NCI-H526 (cell line): Measurements from ENCODE around the gene TNPO2.

Experiments used
- DNase-seq, 2 experiments: peaks; one replicate each; lab custom pipeline; 2025; lab: John Stamatoyannopoulos, UW

TNPO2 gene

DNA sequence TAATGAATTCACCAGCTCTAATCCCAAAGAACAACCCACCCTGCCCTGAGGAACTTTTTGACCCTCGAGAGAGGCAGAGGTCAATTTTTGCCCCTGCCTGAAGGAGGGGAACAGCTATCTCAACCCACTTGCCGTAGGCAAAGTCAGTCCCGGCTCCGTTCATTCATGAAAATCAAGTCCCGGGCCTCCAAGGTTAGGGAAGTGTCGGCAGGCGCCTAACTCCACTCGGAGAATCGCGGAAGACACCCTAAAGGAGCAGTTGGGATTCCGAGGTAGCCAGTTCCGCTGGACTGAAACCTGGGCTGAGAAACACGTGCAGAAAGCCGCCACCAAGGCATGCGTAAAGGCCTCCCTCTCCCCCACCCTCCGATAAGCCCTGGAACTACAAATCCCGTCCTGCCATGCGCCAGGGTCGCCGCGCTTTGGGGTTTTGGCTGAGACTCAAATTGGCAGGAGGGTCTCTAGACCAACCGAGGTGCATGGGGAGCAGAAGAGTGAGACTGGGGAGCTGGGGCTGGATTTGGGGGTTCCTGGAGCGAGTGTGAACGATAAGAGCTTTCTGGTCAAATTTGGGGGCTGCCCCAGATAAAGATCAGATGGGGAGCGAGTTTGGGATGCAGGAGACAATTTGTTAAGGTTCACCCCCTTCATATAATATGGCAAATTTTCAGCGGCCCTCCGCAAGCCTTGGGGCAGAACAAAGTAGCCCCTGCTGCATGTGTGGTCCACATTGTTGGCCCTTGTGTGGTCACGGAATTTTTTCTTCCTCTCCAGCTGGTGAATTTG is at the start of gene TNPO2:
TSS of gene TNPO2 (minus strand) at position 292 of the 786 bp plus-strand sequence. CDS start 2,955 bp downstream, outside the sequence.
- peak in 1 of 2 experiments; percentile 77 for DNase-seq

DNA sequence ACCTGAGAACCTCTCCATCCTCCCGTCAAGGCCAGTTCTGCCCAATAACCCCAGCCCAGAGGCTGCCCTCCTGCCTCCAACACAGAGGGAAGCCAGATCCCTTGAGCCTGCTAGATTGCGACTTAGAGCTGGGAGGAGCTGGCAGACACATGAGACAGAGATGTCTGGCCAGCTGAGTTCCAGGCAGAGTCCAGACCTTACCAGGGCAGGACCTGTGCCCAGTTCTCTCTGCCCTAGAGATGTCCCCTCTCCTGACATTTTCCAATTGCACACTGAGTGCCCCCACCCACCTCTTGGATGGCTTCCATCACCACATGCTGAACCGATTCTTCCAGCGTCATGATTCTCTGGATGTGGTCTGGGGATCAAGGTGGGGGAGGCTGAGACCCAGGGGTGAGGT is 48.6 kb upstream of the TNPO2 start:
- DNase-seq, result no peak

GRCh38 chr19:12770922-12771321 is 47.2 kb upstream of the TNPO2 start:
- DNase-seq, result no peak

GRCh38 chr19:12769689-12770088 is 46.0 kb upstream of the TNPO2 start:
- DNase-seq, result peak; percentile 38 to 76

GRCh38 chr19:12767666-12768065 is 43.9 kb upstream of the TNPO2 start:
- DNase-seq, result no peak

- DNase-seq, result no peak
Measured at GRCh38 chr19:12767150-12767549, 43.4 kb upstream of the TNPO2 start.

GRCh38 chr19:12766051-12766521 is 42.4 kb upstream of the TNPO2 start:
- peak; percentile 8 to 68 for DNase-seq

DNA sequence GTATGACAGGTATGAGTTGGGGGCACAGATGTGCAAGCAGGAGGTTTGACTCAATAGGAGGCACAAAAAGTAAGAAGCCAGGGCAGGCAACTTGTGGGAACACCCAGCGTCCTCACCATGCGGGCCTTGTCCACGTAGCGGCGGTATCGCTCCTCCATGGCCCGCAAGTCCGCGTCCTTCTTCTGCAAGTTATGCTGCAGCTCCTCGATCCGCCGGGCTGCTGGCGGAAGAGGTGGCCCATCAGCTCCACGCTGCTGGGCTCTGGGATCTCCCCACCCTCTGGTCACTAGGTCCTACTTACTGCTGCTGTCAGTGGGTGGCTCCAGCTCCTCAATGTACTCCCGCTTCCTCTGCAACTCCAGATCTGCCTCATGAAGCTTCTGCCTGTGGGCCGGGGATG is 41.0 kb upstream of the TNPO2 start:
- no peak for DNase-seq

DNA sequence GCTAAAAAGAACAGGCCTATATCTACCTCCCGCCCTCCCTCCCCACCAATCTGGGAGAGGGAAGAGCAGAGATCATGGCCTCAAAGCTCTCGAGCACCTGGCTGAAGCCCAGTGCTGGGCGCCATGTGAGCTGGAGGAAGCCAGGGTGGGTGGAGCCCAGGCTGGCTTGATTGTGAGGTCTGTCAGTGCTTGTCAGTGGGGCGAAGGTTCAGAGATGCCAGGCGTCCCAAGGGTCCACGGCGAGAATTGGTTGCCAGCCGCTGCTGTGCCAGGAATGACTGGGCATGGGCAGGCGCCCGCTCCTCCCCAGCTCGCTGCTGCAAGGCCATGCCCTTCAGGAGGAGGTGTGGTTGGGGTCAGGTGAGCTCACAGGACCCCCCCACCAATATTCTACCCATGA is 39.4 kb upstream of the TNPO2 start:
- DNase-seq, result no peak

- DNase-seq, result no peak
Measured at GRCh38 chr19:12759686-12760085, 36.0 kb upstream of the TNPO2 start.

- DNase-seq, result peak; percentile 20 to 79
Measured at GRCh38 chr19:12757544-12758274, 34.0 kb upstream of the TNPO2 start.

GRCh38 chr19:12756150-12756883 is 32.6 kb upstream of the TNPO2 start:
- no peak for DNase-seq

GRCh38 chr19:12754465-12755196 is 30.9 kb upstream of the TNPO2 start:
- DNase-seq, result peak in 1 of 2 experiments; percentile 27

DNA sequence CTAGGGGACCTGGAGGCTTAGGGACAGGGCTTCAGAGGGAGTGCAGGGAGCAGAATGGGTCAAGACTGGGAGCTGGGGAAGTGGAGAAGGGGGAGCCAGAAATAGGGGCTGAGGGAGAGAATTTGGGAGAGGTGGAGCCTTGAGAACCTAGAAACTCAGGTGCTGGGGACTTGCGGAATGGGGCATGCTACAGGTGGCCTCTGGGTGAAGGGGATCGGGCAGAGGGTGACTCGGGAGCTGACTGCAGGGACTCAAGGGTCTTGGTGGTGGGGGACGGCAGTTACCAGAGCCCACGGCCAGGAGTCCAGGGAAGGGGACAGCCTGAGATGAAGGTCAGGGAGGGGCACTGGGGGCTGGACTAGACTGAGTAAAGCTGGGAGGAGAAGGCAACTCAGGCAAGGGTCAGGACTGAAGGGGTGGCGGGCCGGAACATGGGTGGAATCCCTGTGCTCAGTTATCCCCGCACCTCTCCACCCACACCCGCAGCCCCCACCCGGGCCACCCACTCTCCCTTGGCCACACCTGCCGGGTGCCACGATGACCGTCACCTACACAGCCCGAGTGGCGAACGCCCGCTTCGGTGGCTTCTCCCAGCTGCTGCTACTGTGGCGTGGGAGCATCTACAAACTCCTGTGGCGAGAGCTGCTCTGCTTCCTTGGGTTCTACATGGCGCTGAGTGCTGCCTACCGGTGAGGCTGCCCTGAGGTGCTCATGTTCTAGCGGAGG is 28.5 kb upstream of the TNPO2 start:
- no peak for DNase-seq

DNA sequence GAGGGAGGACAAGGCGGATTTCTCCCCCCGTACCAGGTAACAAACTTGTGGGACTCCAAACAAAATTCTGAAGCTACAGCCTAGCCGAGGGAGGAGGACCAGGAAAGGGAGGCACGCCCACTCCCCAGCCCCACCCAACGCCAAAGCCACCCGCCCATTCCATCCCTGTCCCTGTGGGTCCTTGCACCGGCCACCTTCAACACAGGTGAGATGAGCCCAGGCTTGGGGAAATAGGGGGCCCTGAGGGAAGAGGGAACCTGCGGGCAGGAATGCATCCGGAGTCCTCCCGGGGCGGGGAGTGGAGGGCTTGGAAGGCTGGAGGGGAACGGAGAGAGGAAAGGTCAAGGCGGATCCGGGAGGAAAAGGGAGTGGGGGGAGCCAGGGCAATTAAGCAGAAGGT is 27.9 kb upstream of the TNPO2 start, which contains the start of gene BEST2:
TSS of gene BEST2 (plus strand) at position 157 of the 400 bp plus-strand sequence. CDS start 802 bp downstream, outside the sequence.
- no peak for DNase-seq

DNA sequence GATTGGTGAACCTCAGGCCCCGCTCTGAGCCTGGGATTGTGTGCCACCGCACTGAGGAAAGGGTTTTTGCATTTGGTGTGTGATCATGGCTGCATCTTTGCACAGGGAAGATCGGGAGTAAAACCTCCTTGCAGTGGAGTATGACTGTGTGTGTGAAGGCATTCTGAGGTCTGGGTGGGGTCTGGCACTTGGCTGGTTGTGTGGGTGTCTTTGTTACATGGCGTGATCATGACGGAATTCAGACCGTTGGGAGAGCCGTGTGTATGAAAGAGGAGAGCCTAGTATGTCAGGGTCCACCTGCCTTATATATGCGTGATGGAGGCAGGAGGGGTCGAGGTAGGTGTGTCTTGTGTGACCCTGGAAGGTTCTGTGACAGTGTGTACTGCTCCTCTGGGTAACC is 27.1 kb upstream of the TNPO2 start:
- DNase-seq, result no peak

DNA sequence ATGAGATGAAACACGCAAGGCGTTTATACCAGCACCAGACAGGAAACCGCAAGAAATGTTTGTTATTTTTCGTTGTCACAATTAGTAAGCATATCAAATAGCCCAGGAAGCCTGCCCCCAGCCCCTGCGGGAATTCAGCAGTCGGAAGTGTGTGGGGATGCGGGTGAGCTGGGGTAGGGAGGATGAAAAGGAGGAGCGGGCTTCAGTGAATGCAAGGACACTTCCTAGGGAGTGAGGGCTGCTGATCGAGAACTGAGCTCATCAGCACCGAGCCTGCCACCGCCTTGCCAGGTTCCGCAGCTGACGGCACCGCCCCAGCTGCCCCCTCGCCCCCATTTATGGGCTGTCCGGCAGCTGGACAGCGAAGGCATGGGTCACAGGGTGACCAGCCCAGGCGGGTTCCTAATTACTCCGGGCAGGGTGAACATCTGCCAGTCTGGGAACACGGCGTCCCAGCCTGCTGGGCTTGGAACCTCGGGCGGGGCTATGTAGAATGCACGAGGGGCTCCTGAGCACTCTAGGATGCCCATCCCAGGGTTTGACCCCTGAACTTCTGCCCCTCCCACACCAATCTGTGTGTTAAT is 26.3 kb upstream of the TNPO2 start:
- no peak for DNase-seq

DNA sequence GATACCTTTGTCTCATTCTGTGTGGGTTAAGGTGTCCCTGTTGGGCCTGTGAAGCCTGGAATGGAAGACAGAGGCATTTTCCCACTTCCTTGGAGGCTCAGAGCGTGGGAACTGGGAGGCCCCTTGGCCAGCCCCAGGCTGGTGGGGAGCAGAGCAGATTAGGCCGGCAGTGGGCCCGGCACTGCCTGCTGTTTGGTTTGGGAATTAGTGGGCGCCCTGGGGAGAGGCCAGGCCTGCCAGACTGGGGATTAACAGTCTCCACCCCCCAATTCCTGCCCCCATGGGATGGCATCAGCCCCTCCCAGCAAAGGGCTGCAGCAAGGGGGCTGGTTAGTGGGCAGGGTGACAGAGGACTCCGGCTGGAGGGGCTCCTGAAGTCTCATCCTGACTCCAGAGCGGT is 24.8 kb upstream of the TNPO2 start:
- DNase-seq, result no peak

DNA sequence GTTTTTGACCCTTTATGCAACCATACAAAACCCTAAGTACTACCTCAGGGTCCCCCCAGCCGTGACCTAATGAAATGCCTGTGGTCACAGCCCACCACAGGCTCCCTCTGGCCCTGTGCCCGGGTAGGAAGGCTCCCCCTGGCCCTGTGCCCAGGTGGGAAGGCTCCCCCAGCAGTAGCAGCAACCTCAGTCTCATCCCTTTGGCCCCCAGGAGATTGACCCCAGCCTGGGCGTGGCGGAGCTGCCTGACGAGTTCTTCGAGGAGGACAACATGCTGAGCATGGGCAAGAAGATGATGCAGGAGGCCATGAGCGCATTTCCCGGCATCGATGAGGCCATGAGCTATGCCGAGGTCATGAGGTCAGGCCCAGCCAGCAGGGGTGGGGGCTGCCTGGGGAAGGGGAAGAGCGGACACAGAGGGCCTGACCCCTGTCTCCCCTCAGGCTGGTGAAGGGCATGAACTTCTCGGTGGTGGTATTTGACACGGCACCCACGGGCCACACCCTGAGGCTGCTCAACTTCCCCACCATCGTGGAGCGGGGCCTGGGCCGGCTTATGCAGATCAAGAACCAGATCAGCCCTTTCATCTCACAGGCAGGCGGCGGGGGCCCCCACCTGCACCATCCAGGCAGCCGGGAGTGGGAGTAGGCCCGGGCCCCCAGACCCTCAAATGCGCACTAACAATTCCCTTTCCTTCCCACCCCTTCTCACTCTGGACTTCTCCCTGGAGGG is 21.6 kb upstream of the TNPO2 start:
- DNase-seq, result no peak

- DNase-seq, result no peak
Measured at GRCh38 chr19:12737835-12738351, 14.2 kb upstream of the TNPO2 start.
